ENCODE results near the gene EMID1.

EMID1 gene

GRCh38 chr22:29195118-29195963, 10.4 kb upstream of the EMID1 start:
- no peak for DNase-seq (ENCODE audit: low spot score)

GRCh38 chr22:29195964-29196666, 9.6 kb upstream of the EMID1 start:
- DNase-seq (ENCODE audit: low spot score) = no peak

DNA sequence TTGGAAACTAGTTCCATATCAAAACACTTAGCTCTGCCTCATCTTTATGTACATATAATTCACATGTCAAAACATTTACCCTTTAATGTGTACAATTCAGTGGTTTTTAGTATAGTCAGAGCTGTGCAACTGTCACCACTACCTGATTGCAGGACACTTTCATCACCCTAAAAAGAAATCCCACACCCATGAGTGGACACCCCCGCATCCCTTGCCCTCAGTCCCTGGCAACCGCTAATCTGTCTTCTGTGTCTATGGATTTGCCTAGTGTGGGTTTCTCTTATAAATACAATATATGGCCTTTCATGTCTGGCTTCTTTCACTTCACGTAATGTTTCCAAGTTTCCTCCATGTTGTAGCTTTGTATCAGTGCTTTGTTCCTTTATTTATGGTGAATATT, 8.6 kb upstream of the EMID1 start:
- no peak for DNase-seq (ENCODE audit: low spot score)

- DNase-seq (ENCODE audit: low spot score) = no peak
Measured at GRCh38 chr22:29198240-29198639, 7.5 kb upstream of the EMID1 start.

- DNase-seq (ENCODE audit: low spot score) = peak; percentile 5
Measured at GRCh38 chr22:29199702-29200400, 5.8 kb upstream of the EMID1 start.

DNA sequence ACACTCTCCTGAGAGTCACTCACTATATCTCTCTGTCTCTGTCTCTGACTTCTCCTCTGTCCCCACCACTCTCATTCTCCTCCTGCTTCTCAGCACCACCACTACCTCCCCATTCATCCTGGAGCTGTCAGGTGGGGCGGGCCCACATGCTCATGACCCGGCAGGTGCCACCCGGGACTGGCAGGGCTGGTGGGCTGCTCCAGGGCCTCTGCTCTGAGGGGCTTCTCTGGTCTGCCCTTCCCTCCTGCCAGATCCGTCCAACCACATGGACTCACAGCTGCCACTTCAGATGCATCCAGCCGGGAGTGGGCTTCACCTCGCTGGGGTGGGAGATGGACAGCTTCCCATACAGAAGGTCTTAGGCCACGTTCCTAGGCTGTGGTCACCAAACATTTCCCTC, 4.8 kb upstream of the EMID1 start:
- DNase-seq (ENCODE audit: low spot score) = no peak

GRCh38 chr22:29201782-29202181, 3.9 kb upstream of the EMID1 start:
- DNase-seq (ENCODE audit: low spot score) = no peak

DNA sequence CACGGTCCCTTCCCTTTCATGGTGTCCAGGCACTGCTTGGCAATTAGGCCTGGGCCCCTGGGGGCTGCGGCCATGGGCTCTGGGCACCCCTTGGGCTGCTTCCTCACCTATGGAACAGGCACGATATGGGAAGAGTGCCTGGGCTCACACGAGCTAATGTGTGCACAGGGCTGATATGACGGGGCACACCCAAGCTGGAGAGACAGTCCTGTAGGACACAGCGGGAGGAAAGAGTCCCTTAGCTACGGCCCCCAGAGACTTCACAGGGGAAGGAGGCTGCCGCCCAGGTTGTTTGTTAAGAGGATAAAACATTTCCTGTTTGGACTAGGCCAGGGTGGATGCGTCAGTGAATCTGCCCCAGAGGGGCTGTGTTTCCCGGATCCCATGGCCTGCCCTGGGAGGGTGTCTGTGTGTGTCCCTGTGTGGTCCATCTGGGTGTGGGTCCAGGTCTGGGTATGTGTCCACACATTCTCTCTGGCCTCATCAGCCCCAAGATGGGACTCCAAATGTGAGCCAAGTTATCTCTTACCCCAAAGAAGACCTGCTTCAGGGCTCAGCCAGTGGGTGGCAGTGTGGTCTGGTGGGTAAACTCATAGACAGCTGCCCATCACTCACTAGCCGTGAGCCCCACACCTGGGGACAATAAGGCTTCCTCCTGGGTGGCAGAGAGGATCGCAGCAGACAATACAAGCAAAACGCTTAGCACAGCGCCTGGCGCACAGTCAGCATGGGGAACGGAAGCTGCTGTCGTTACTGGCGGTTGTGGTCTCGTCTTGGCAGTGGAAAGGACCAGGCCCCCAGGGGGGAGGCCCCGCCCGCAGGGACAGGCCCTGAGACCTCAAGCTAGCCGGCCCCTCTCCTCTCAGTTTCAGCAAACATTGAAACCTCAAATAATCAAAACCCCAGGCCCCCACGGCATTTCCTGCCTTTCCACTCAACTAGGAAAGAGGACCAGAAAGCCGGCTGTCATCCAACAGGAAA, 3.2 kb upstream of the EMID1 start:
- peak; percentile 43 for DNase-seq (ENCODE audit: low spot score)

- peak; percentile 6 for DNase-seq (ENCODE audit: low spot score)
Measured at GRCh38 chr22:29203488-29204454, 1.9 kb upstream of the EMID1 start.

DNA sequence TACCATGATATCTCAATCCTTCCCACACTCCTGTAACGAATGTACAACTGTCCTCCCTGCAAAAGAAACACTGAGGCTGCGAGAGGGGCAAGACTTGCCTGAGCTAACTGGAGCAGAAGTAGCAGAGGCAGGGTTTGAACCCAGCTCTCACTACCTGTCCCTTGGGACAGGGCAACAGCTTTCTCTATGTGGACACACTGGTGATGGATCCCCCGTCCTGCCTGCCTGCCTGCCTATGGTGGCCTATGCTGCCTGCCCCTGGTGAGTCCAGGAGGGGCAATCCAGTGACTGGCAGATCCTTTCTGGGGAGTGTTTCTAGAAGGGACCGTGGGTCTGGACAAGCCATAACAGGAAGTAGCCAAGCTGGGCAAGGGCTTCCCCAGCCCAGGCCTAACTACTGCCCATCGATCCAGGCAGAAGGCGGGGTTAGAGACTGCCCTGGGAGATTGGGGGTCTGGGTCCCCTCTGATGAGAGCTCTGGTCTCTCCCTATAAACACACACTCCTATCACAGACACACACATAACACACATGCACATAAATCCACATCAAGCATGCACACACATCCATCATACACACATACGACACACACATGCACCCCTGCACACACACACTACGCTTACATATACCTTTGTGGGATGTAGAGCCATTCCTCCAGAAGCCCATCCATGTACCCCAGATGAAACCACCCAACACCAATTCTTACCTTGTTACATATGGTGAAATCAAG, 1.1 kb upstream of the EMID1 start:
- DNase-seq (ENCODE audit: low spot score) = peak; percentile 9

- no peak for DNase-seq (ENCODE audit: low spot score)
Measured at GRCh38 chr22:29205252-29205593, 473 bp upstream of the EMID1 start.

- DNase-seq (ENCODE audit: low spot score) = no peak
Measured at GRCh38 chr22:29206372-29207242, 911 bp downstream of the EMID1 start.

- DNase-seq (ENCODE audit: low spot score) = no peak
Measured at GRCh38 chr22:29207243-29207550, 1.5 kb downstream of the EMID1 start.

- DNase-seq (ENCODE audit: low spot score) = no peak
Measured at GRCh38 chr22:29207562-29208501, 2.1 kb downstream of the EMID1 start.

DNA sequence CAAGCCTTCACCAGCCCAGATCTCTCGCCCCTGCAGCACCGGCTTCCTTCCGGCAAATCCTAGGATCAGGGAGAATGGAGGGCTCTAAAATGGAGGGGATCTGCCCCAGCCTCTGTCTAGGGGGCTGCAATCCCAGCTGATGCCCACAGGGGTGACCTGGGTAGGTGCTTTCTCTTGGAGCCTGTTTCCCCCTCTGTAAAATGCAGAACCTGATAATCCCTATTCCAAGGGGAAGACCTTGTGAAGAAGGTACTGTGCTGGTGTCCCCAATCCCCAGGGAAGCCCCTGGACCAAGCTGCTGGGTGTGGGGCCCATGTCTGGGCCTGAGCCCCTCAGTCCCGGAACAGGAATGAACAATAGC, 2.8 kb downstream of the EMID1 start:
- DNase-seq (ENCODE audit: low spot score) = no peak

DNA sequence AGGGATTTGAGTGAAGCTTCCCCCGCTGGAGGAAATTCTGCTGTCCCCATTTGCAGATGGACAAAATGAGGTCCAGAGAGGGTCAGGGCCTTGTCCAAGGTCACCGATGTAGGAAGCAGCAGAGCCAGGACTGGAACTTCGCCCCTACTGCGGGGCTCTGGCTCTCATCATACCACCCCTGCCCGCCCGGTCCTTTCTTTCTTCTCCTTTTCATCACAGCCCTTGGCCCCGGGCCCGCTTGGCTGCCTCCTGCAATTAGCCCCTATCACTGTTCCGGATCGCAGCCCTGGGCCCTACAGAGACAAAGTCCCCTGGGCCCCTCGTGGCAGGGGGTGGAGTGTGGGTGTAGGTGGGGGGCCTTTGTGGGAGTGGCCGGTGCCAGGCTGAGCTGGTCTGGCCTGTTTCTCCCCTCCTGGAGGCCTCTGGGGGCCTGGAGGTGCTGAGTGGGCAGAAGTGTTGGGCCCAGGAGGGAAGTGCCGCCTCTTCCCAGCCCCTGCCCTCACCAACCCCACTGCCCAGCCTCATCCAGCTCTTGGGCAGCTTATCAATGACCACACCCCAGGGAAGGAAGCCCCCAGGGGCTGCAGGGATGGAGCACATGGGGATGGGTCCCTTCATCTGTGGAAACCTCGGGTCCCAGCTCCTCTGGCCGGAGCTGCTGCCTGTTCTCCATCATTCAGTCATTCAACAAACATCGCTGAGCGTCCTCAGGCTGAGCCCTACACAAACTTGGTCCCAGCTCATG, 3.4 kb downstream of the EMID1 start:
- no peak for DNase-seq (ENCODE audit: low spot score)

- no peak for DNase-seq (ENCODE audit: low spot score)
Measured at GRCh38 chr22:29209624-29209929, 3.9 kb downstream of the EMID1 start.

GRCh38 chr22:29211066-29211465, 5.4 kb downstream of the EMID1 start:
- no peak for DNase-seq (ENCODE audit: low spot score)
